ENCODE results near the gene SMIM24. TPM values are rescaled to one million over a fixed set of nuclear protein-coding genes. Genes with fewer than 3 reads are reported as not detected.

SMIM24 gene
- total and polyA plus RNA-seq, 10 donors: 0.63 to 3.0 (median 1.3) TPM; not detected in 3

GRCh38 chr19:3494559-3494958 lies 14.2 kb upstream of the SMIM24 start:
- no peaks in the 10 kb centered on the region for H3K9me3 ChIP-seq
- peaks cover 0 to 79% (median 59%) of the 10 kb centered on the region in 6 donors for H3K36me3 ChIP-seq
- TF ChIP-seq CTCF (IDR thresholded peaks at IDR 0.05 in 8 of 11, conservative IDR thresholded peaks at IDR 0.05 in 3 of 11) (no peak), POLR2AphosphoS5 (IDR thresholded peaks at IDR 0.05) (no peak), POLR2A (IDR thresholded peaks at IDR 0.05) (no peak)
- WGBS, 5 donors: 83 to 95% (median 93%) methylated on average over 15 to 18 of the region's 18 CpGs
- intact Hi-C loops (cut with DNase I; ENCODE audit: low total_unique reads): no loop called here
- no peak overlapping the region for H3K4me3 ChIP-seq
- H3K27me3 ChIP-seq (replicated peaks in 1 of 7): no peaks in the 10 kb centered on the region
- H3K4me1 ChIP-seq: peaks cover 5 to 24% (median 6%) of the 10 kb centered on the region in 6 donors
- no peak for DNase-seq
- H3K27ac ChIP-seq: no peak overlapping the region

- DNase-seq: no peak
- H3K36me3 ChIP-seq: peaks cover 0 to 83% (median 59%) of the 10 kb centered on the region in 6 donors
Measured at GRCh38 chr19:3494051-3494450, 13.7 kb upstream of the SMIM24 start.

DNA sequence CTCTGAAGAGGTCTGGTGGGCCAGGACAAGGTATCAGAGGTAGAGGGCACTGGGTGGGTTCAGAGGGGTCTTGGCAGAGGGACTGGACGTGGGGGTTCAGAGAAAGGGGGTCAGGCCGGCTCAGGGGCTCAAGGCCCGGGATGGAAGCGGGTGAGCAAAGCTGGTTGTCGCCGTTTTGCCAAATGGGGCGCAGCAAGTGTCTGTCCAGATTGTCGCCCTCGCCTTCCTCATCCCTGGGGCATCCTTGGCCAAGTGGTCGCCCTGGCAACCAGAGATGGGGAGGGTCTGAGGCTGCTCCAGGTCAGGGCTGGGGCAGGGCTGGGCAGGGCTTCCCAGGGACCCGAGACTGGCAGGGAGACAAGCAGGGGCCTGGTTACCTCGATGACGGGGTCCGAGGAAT lies 13.3 kb upstream of the SMIM24 start:
- intact Hi-C loops (cut with DNase I; ENCODE audit: low total_unique reads): no loop called here
- H3K4me3 ChIP-seq: no peak overlapping the region
- peaks cover 0 to 15% (median 0%) of the 10 kb centered on the region in 6 donors for H3K4me1 ChIP-seq
- no peaks in the 10 kb centered on the region for H3K27me3 ChIP-seq (replicated peaks in 1 of 7)
- peaks cover 0 to 83% (median 59%) of the 10 kb centered on the region in 6 donors for H3K36me3 ChIP-seq
- TF ChIP-seq POLR2A (IDR thresholded peaks at IDR 0.05) (no peak), POLR2AphosphoS5 (IDR thresholded peaks at IDR 0.05) (no peak), CTCF (IDR thresholded peaks at IDR 0.05 in 8 of 11, conservative IDR thresholded peaks at IDR 0.05 in 3 of 11) (no peak)
- WGBS, 5 donors: 93 to 97% (median 95%) methylated on average over 13 to 14 of the region's 14 CpGs
- no peak overlapping the region for H3K27ac ChIP-seq
- no peak for DNase-seq
- no peaks in the 10 kb centered on the region for H3K9me3 ChIP-seq

More at GRCh38 chr19:3494051-3494450, 13.7 kb upstream of the SMIM24 start:
- H3K9me3 ChIP-seq: no peaks in the 10 kb centered on the region
- TF ChIP-seq POLR2AphosphoS5 (IDR thresholded peaks at IDR 0.05): no peak
- no peak for TF ChIP-seq POLR2A (IDR thresholded peaks at IDR 0.05)
- TF ChIP-seq CTCF (IDR thresholded peaks at IDR 0.05 in 8 of 11, conservative IDR thresholded peaks at IDR 0.05 in 3 of 11): no peak
- no peak overlapping the region for H3K27ac ChIP-seq
- peaks cover under 1 to 19% (median 1%) of the 10 kb centered on the region in 6 donors for H3K4me1 ChIP-seq
- H3K27me3 ChIP-seq (replicated peaks in 1 of 7): no peaks in the 10 kb centered on the region
- intact Hi-C loops (cut with DNase I; ENCODE audit: low total_unique reads): no loop called here
- 79 to 93% (median 89%) methylated on average over 6 to 15 of the region's 15 CpGs for WGBS, 5 donors
- no peak overlapping the region for H3K4me3 ChIP-seq

- H3K27ac ChIP-seq: no peak overlapping the region
- intact Hi-C loops (cut with DNase I; ENCODE audit: low total_unique reads): no loop called here
- TF ChIP-seq POLR2A (IDR thresholded peaks at IDR 0.05) (no peak), POLR2AphosphoS5 (IDR thresholded peaks at IDR 0.05) (no peak)
- H3K4me3 ChIP-seq: no peak overlapping the region
- H3K36me3 ChIP-seq: peaks cover 0 to 83% (median 59%) of the 10 kb centered on the region in 6 donors
- 91 to 98% (median 93%) methylated on average over 15 to 16 of the region's 16 CpGs for WGBS, 5 donors
- no peaks in the 10 kb centered on the region for H3K9me3 ChIP-seq
- no peak for DNase-seq
- H3K27me3 ChIP-seq (replicated peaks in 1 of 7): no peaks in the 10 kb centered on the region
- H3K4me1 ChIP-seq: peaks cover 0 to 7% (median 0%) of the 10 kb centered on the region in 6 donors
Measured at GRCh38 chr19:3492919-3493318, 12.6 kb upstream of the SMIM24 start.

Measured in spleen (tissue), 11 donors.